Smooth muscle cell (in vitro differentiated cells): ENCODE data around the gene HCAR3. TPM values are rescaled to one million over a fixed set of nuclear protein-coding genes. Genes with fewer than 3 reads are reported as not detected.

Source experiments
- DNase-seq: peaks from one replicate; lab custom pipeline; 2025; ENCODE audit not compliant: unreplicated experiment; lab: John Stamatoyannopoulos, UW
- H2AFZ ChIP-seq: fragments of 200-600 bp; sonication (generic); 2 replicates; pipeline ENCODE4 v1.6.0; 2016; ENCODE audit warnings: antibody characterized with exemption, low read depth, mild to moderate bottlenecking
- H3F3A ChIP-seq: fragments of 200-600 bp; sonication (generic); 2 replicates; pipeline ENCODE4 v1.6.0; 2017; ENCODE audit warnings: antibody characterized with exemption, low read depth
- H3K27ac ChIP-seq: fragments of 200-600 bp; sonication (generic); 2 replicates; pipeline ENCODE4 v1.5.1; 2016; ENCODE audit warnings: low read depth, mild to moderate bottlenecking
- H3K27me3 ChIP-seq: fragments of 200-600 bp; sonication (generic); 2 replicates; pipeline ENCODE4 v1.6.1; 2016; ENCODE audit warnings: low read depth, mild to moderate bottlenecking
- H3K36me3 ChIP-seq: fragments of 200-600 bp; sonication (generic); 2 replicates; pipeline ENCODE4 v1.5.1; 2016; ENCODE audit warnings: low read depth
- H3K4me1 ChIP-seq: fragments of 200-600 bp; sonication (generic); 2 replicates; pipeline ENCODE4 v1.5.1; 2016; ENCODE audit warnings: low read depth
- H3K4me2 ChIP-seq: fragments of 200-600 bp; sonication (generic); 2 replicates; pipeline ENCODE4 v1.6.0; 2016; ENCODE audit warnings: mild to moderate bottlenecking
- H3K4me3 ChIP-seq: fragments of 200-600 bp; sonication (generic); 2 replicates; pipeline ENCODE4 v1.5.1; 2016; ENCODE audit warnings: mild to moderate bottlenecking
- H3K79me2 ChIP-seq: fragments of 200-600 bp; sonication (generic); 2 replicates; pipeline ENCODE4 v1.6.0; 2016; ENCODE audit warnings: low read depth, mild to moderate bottlenecking
- H3K9ac ChIP-seq: fragments of 200-600 bp; sonication (generic); 2 replicates; pipeline ENCODE4 v1.6.0; 2016; ENCODE audit warnings: low read depth
- H3K9me3 ChIP-seq: fragments of 200-600 bp; sonication (generic); replicated peaks from 2 replicates; pipeline ENCODE4 v1.5.1; 2016; ENCODE audit warnings: low read depth
- H4K20me1 ChIP-seq: fragments of 200-600 bp; sonication (generic); 2 replicates; pipeline ENCODE4 v1.6.0; 2016; ENCODE audit warnings: low read depth
- CTCF ChIP-seq: fragments of 200-600 bp; sonication (generic); IDR thresholded peaks from 2 replicates; pipeline ENCODE4 v1.5.1; 2017; ENCODE audit warnings: borderline replicate concordance, mild to moderate bottlenecking, antibody characterized with exemption; ENCODE audit not compliant: insufficient read depth, poor library complexity, severe bottlenecking
- WGBS: methylation state at CpG from one replicate; pipeline ENCODE4 v1.1.7; 2016; ENCODE audit warnings: low lambda C conversion rate; 5-methylcytosine and 5-hydroxymethylcytosine counted together
- polyA plus RNA-seq: library from polyadenylated mRNA; unstranded; fragments of >200 nt; fragmentation: Nextera tagmentation; extraction: Ambion mirVana; gene quantifications from 2 replicates; pipeline ENCODE4 v1.2.1, GENCODE V29; 2016
- total RNA-seq: library from RNA; depleted of rRNA; stranded (reverse); fragments of >200 nt; gene quantifications from 2 replicates; pipeline ENCODE4 v1.2.3, GENCODE V29; 2014

Gene HCAR3
- total and polyA plus RNA-seq, 2 experiments from 2014 or later, result 0.26 TPM; not detected in 1

- no peaks in the 10 kb centered on the region for H3K36me3 ChIP-seq
- no peaks in the 10 kb centered on the region for H3K9me3 ChIP-seq
- H3K4me1 ChIP-seq, result peaks cover 6% of the 10 kb centered on the region
- no peak overlapping the region for H3K27ac ChIP-seq
- no peak overlapping the region for H3K4me2 ChIP-seq
- no peak for DNase-seq
- no peaks in the 10 kb centered on the region for H4K20me1 ChIP-seq
- H3F3A ChIP-seq, result no peaks in the 10 kb centered on the region
- no peak for TF ChIP-seq CTCF
- no peak overlapping the region for H3K9ac ChIP-seq
- H3K4me3 ChIP-seq, result no peak overlapping the region
- H2AFZ ChIP-seq, result no peak overlapping the region
- no peaks in the 10 kb centered on the region for H3K79me2 ChIP-seq
- no peaks in the 10 kb centered on the region for H3K27me3 ChIP-seq
- 82% methylated on average over 9 of the region's 9 CpGs for WGBS
Observed at GRCh38 chr12:122747224-122748135, 30.9 kb upstream of the HCAR3 start.

GRCh38 chr12:122743895-122744525, 27.4 kb upstream of the HCAR3 start:
- no peaks in the 10 kb centered on the region for H4K20me1 ChIP-seq
- no peaks in the 10 kb centered on the region for H3K9me3 ChIP-seq
- H2AFZ ChIP-seq, result no peak overlapping the region
- no peak overlapping the region for H3K9ac ChIP-seq
- no peak for DNase-seq
- no peaks in the 10 kb centered on the region for H3K36me3 ChIP-seq
- H3K79me2 ChIP-seq, result no peaks in the 10 kb centered on the region
- no peak for TF ChIP-seq CTCF
- no peak overlapping the region for H3K27ac ChIP-seq
- WGBS, result 96% methylated on average over 7 of the region's 7 CpGs
- H3K4me2 ChIP-seq, result no peak overlapping the region
- H3K4me3 ChIP-seq, result no peak overlapping the region
- no peaks in the 10 kb centered on the region for H3K27me3 ChIP-seq
- H3K4me1 ChIP-seq, result no peaks in the 10 kb centered on the region
- no peaks in the 10 kb centered on the region for H3F3A ChIP-seq

GRCh38 chr12:122740351-122740750, 23.7 kb upstream of the HCAR3 start:
- H3K36me3 ChIP-seq, result no peaks in the 10 kb centered on the region
- no peak overlapping the region for H2AFZ ChIP-seq
- no peaks in the 10 kb centered on the region for H3K9me3 ChIP-seq
- H3K4me3 ChIP-seq, result no peak overlapping the region
- no peaks in the 10 kb centered on the region for H3K27me3 ChIP-seq
- 89% methylated on average over 7 of the region's 7 CpGs for WGBS
- no peak for DNase-seq
- H3K79me2 ChIP-seq, result no peaks in the 10 kb centered on the region
- H3K9ac ChIP-seq, result no peak overlapping the region
- no peak for TF ChIP-seq CTCF
- no peaks in the 10 kb centered on the region for H3K4me1 ChIP-seq
- H3K27ac ChIP-seq, result no peak overlapping the region
- H3F3A ChIP-seq, result no peaks in the 10 kb centered on the region
- H3K4me2 ChIP-seq, result no peak overlapping the region
- H4K20me1 ChIP-seq, result no peaks in the 10 kb centered on the region
